Measurements from ENCODE around the gene METTL17. TPM values are rescaled to one million over a fixed set of nuclear protein-coding genes. Genes with fewer than 3 reads are reported as not detected.

METTL17 gene
- total RNA-seq: 78.3 TPM

GRCh38 chr14:20989787-20990600 is at the start of gene METTL17:
METTL17 (plus strand) TSS chr14:20989980; CDS start chr14:20990003, 23 bp downstream.

GRCh38 chr14:20954736-20955537 is 34.8 kb upstream of the METTL17 start, which contains the start of gene RNASE2:
RNASE2 (plus strand) TSS chr14:20955487; CDS start chr14:20955772, 285 bp downstream.

GRCh38 chr14:20998674-20999366 is 9.0 kb downstream of the METTL17 start, which contains the start of gene SLC39A2:
SLC39A2 (plus strand) TSS chr14:20999293; CDS start chr14:20999447, 154 bp downstream.

GRCh38 chr14:21024585-21025370 is 35.0 kb downstream of the METTL17 start, which contains the start of gene NDRG2:
NDRG2 (minus strand) TSS chr14:21025061; CDS start chr14:21023315, 1,746 bp downstream.

GRCh38 chr14:21029917-21030316 is 40.1 kb downstream of the METTL17 start, which contains the start of gene TPPP2:
TPPP2 (plus strand) TSS chr14:21030217; CDS start chr14:21030582, 365 bp downstream.

GRCh38 chr14:21034707-21035106 is 44.9 kb downstream of the METTL17 start, which contains the start of gene RNASE13:
RNASE13 (minus strand) TSS chr14:21034807; CDS start chr14:21034288, 519 bp downstream.

GRCh38 chr14:21041676-21042433 is 52.1 kb downstream of the METTL17 start, which contains the start of gene RNASE7:
RNASE7 (plus strand) TSS chr14:21042362; CDS start chr14:21042993, 631 bp downstream.

Other genes starting within 250 kb of the METTL17 start
- not detected for gene EDDM3A, start 244.1 kb upstream of the METTL17 start, total RNA-seq
- not detected for gene EDDM3B, start 221.6 kb upstream of the METTL17 start, total RNA-seq
- 1.0 TPM for gene RNASE6, start 208.7 kb upstream of the METTL17 start, total RNA-seq
- 65.1 TPM for gene RNASE1, start 187.1 kb upstream of the METTL17 start, total RNA-seq
- gene RNASE3, start 98.6 kb upstream of the METTL17 start, total RNA-seq: not detected
- not detected for gene RNASE2, start 34.5 kb upstream of the METTL17 start, total RNA-seq
- 0.49 TPM for gene SLC39A2, start 9.3 kb downstream of the METTL17 start, total RNA-seq
- gene NDRG2, start 35.1 kb downstream of the METTL17 start, total RNA-seq: 113 TPM
- not detected for gene TPPP2, start 40.2 kb downstream of the METTL17 start, total RNA-seq
- not detected for gene RNASE13, start 44.8 kb downstream of the METTL17 start, total RNA-seq
- gene RNASE7, start 52.4 kb downstream of the METTL17 start, total RNA-seq: 0.55 TPM
- gene RNASE8, start 67.8 kb downstream of the METTL17 start, total RNA-seq: not detected
- gene ARHGEF40, start 80.3 kb downstream of the METTL17 start, total RNA-seq: 80.2 TPM
- gene ZNF219, start 108.7 kb downstream of the METTL17 start, total RNA-seq: 32.1 TPM
- gene TMEM253, start 111.1 kb downstream of the METTL17 start, total RNA-seq: not detected
- gene OR5AU1, start 166.1 kb downstream of the METTL17 start, total RNA-seq: not detected